GM03348 (cell line): ENCODE measurements around the gene DOCK1.
A peak's percentile ranks its signal among the peaks of the same experiment; 100 is the strongest.

Source experiments
- DNase-seq: peaks from one replicate; pipeline ENCODE4 v3.0.0; 2012; ENCODE audit warnings: low spot score

DOCK1 gene

DNA sequence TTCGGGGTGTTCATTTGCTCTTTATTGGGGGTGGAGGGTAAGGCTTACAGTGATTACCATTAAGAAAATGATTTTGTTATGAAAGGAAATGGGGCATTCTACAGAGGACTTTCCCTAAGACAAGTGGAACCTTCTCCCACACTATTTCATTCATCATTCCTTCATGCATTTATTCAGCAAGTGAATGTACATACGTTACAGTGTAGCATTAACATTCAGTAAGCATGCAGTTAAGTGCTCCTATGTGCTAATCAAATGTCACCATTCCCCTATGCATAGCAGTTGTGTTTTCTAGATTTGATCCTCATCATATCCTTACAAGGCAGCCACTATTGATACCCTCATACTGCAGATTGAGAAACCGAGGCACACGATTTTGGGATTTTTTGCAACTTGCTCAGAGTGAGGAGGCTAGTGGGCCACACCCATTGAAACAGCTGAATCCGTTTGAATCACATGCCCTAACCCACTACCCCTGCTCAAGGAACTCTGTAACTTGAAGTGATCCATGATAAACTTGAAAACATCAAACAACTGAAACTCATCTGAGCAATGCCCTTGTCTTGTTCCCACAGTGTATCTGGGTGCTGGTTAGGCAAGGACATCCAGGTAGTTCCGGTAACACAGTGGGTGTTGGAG, 274.5 kb downstream of the DOCK1 start:
- no peak for DNase-seq

GRCh38 chr10:127182161-127182560, 276.9 kb downstream of the DOCK1 start:
- DNase-seq, result no peak

GRCh38 chr10:127184582-127184981, 279.4 kb downstream of the DOCK1 start:
- no peak for DNase-seq

GRCh38 chr10:127186813-127187212, 281.6 kb downstream of the DOCK1 start:
- DNase-seq, result no peak

DNA sequence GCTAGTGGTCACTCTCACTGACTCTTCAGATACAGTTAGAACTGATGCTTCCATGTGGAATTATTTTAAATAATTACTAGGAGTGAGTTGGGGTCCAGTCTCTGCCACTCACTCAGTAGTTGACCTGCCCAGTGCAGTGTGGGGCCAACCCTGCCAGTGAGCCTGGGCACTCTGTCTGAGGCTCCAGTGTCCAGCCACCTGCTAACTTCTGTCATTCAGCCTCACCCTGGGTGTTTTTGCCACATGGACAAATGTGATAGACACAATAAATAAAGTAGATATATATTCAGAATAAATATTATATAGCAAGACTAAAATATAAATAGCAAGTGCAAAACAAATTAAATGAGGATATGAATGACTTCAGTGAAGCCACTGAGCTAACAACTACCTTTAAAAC, 284.0 kb downstream of the DOCK1 start:
- DNase-seq, result no peak

GRCh38 chr10:127190427-127190826, 285.2 kb downstream of the DOCK1 start:
- DNase-seq, result no peak

- no peak for DNase-seq
Observed at GRCh38 chr10:127193125-127193524, 287.9 kb downstream of the DOCK1 start.

- no peak for DNase-seq
Observed at GRCh38 chr10:127194111-127194510, 288.9 kb downstream of the DOCK1 start.

GRCh38 chr10:127194599-127194998, 289.4 kb downstream of the DOCK1 start:
- no peak for DNase-seq

GRCh38 chr10:127195041-127195506, 289.8 kb downstream of the DOCK1 start:
- peak; percentile 42 for DNase-seq

DNA sequence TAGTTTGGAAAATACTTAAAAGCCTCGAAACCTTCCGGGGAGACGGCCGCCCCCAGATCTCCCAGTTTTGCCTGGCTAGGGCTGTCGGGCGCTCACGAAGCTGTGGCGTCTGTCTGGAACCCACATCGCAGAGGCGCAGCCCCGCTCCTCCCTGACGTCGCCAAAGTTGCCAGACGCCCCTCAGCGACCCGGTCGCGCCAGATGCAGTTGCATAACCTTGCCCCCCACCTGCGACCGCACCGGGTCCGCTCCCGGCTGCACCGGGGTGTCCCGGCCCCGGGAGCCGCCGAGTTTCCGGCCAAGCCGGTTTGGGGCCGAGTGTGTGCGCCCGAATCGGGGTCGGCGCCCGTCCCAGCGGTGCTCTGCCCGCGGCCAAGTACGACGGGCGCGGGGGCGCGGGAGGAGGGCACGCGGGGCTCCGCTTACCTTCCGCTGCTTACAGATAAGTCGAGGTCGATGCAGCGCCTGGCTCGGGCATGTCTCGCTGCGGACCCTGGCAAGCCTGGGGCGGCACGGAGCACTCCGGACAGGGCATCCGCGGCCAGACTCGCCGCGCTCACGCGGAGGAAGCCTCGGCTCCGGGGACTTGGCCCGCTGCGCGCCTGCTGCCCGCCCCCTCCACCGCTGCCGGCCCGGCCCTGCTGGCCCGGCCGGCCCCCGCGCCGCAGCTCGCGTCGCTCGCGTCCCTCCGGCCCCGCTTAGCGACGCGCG, 290.5 kb downstream of the DOCK1 start:
- DNase-seq, result peak; percentile 76

DNA sequence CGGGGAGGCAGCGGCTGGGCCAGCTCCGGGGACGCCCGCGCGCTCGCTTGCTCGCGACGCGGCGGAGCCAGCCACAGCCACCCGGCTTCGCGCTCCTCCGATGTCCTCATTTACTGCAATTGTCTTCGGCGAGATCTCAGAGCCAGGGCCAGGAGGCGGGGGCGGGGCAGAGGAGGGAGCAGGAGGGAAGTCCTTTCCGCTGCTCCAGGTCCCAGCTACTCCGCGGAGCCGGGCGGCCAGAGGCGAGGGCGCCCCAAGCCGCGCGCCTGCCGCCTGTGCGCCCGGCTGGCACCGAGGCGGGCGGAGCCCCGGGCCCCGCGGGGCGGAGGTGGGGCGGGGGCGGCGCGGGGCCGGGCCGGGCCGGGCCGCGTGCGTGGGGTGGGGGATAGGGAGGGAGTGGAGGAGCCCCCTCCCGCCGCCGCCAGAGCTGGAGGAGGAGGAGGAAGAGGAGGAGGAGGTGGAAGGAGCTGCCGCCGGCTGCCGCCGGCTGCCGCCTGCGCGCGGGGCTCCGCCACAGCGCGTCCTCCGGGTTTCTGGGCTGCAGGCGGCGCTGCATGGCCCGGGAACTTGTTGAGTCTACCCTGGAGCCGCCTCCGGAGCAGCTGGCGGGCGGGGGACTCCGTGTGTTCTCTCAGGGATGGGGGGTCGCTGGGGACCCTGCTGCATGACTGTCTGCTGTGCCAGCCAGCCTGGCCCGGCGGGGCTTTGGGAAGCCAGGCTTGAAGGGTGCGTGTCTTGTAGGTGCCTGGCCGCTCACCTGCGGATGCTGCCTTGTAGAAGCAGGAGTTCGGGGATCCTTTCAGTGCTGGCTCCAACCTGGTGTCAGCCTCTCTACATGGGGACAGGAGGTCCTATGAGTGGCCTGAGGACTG, 291.3 kb downstream of the DOCK1 start, which contains the start of gene INSYN2A:
Gene INSYN2A (minus strand): TSS at position 310 of the 872 bp plus-strand sequence. CDS start 20,196 bp downstream, outside the sequence.
- DNase-seq, result peak; percentile 84

DNA sequence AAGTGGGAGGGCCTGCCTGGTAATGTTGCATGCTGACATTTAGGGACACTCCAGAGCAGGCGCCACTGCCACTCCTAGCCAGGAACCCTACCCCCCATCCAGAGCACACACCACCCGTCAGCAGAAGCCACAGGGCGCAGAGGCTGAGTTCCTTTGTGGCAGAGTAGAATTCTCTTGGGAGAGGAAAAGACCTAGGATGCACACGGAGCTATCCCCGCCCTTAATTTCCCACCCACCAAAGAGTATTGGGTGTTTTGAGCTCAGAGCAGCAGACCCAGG, 291.9 kb downstream of the DOCK1 start:
- DNase-seq, result no peak

DNA sequence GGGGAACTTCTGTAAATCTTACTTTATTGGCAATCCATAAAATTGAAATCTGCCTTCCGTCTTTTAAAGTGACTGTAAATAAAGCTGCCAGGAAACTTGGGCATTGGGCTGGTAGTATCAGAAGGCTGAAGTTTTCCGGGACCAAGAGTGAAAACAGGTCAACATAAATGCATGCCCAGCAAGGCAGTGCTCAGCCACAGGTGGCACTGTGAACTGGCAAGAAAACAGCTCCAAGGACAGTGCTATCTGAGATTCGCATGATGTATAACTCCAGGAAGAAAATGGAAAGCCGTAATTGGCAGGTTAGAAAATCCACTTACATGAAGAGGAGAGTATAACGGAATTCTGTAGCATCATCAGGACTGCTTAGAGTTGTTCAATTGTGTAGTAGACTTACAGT, 293.1 kb downstream of the DOCK1 start:
- no peak for DNase-seq

GRCh38 chr10:127198721-127199120, 293.5 kb downstream of the DOCK1 start:
- DNase-seq, result no peak

GRCh38 chr10:127200646-127201045, 295.4 kb downstream of the DOCK1 start:
- DNase-seq, result no peak

DNA sequence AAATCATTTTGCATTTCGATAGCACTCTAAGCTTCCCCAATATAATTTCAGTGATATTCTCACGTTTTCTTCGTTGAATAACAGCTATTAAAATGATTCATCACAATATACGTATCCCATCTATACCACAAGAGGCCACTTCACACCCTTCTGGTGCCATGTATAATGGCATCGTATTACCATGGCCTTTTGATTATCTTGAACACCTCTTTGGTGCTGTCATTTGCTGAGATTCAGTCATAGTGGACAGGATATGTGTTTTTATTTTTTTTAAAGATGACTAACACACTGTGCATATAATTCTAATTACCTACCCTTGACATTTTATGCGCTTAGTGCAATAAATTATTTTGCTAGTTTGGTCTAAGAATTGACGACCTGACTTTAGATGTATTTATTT, 297.8 kb downstream of the DOCK1 start:
- no peak for DNase-seq

DNA sequence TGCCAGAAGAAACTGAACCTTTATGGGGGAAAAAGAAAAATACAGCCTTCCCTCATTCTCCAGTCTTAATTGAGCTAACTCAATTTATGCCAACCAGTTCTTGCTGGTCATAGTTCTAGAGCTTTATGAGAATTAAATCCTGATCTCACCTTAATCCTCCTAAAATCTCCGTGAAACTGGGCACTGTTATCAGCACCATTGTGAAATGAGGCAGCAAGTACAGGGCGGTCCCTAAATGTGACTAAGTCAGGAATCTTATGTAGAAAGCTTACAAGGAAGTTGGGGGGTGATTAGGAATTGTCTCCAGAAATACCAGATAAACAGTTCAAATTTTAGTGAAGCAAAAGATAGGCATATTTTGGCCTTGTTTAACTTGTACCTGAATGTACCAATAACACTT, 301.9 kb downstream of the DOCK1 start:
- no peak for DNase-seq

DNA sequence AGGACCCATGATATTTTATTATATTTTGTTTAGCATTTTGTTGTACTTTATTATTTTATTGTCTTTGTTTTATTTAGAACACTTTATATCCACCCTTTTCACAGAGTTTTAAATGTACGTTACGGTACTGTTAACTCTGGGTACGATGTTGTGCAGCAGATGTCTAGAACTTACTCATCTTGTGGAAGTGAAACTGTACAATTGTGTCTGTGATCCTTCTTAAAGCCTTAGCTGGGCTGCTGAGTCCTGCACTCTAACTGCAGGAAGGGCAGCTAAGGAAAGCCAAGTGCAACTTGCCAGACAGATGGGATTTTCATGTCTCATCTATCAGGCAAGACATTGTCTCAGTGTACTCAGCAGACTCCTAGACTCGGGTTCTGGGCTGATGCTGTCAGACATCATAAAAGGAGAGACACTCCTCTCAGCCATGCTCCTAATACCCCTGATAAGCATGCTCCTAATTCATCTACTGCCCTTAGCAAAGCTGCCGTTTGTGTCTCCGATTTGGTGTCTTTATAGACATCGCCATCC, 305.8 kb downstream of the DOCK1 start:
- no peak for DNase-seq

GRCh38 chr10:127215866-127216265, 310.6 kb downstream of the DOCK1 start:
- no peak for DNase-seq

- no peak for DNase-seq
Observed at GRCh38 chr10:127216274-127216673, 311.0 kb downstream of the DOCK1 start.

- peak; percentile 23 for DNase-seq
Observed at GRCh38 chr10:127216786-127217185, 311.6 kb downstream of the DOCK1 start.

GRCh38 chr10:127218658-127219057, 313.4 kb downstream of the DOCK1 start:
- DNase-seq, result no peak
